HepG2 (cell line): ENCODE measurements around the gene ETV5. TPM values are rescaled to one million over a fixed set of nuclear protein-coding genes. Genes with fewer than 3 reads are reported as not detected.

Experiments
- CEBPG ChIP-seq: IDR thresholded peaks from 2 replicates; pipeline ENCODE4 v1.6.1; 2016
- CHD4 ChIP-seq: fragments of 200-600 bp; sonication (generic); IDR thresholded peaks from 2 replicates; pipeline ENCODE4 v1.7.0; 2017; ENCODE audit warnings: mild to moderate bottlenecking, low read length, borderline replicate concordance
- MYC ChIP-seq: sonication (generic); formaldehyde crosslinking; IDR thresholded peaks from 2 replicates; pipeline ENCODE4 v1.9.0; 2021; ENCODE audit warnings: missing genetic modification reagents, borderline replicate concordance
- NAIF1 ChIP-seq: sonication (generic); formaldehyde crosslinking; IDR thresholded peaks from 2 replicates; pipeline ENCODE4 v1.5.0; 2020; ENCODE audit warnings: mild to moderate bottlenecking, missing genetic modification reagents, borderline replicate concordance
- ZBTB21 ChIP-seq: sonication (generic); formaldehyde crosslinking; IDR thresholded peaks from 2 replicates; pipeline ENCODE4 v1.4.0; 2020; ENCODE audit warnings: missing genetic modification reagents
- ZFP36L1 ChIP-seq: sonication (generic); formaldehyde crosslinking; IDR thresholded peaks from 2 replicates; pipeline ENCODE4 v1.8.0; 2022; ENCODE audit warnings: mild to moderate bottlenecking, missing genetic modification reagents, moderate library complexity
- ZFY ChIP-seq: sonication (generic); formaldehyde crosslinking; IDR thresholded peaks from 2 replicates; pipeline ENCODE4 v1.4.0; 2020; ENCODE audit warnings: missing genetic modification reagents
- ZKSCAN5 ChIP-seq: sonication (generic); formaldehyde crosslinking; IDR thresholded peaks from 2 replicates; pipeline ENCODE4 v1.5.1; 2020; ENCODE audit warnings: mild to moderate bottlenecking, missing genetic modification reagents
- ZNF367 ChIP-seq: sonication (generic); formaldehyde crosslinking; IDR thresholded peaks from 2 replicates; pipeline ENCODE4 v1.4.0; 2020; ENCODE audit warnings: missing genetic modification reagents, borderline replicate concordance
- ZNF556 ChIP-seq: sonication (generic); formaldehyde crosslinking; IDR thresholded peaks from 2 replicates; pipeline ENCODE4 v1.4.0; 2020; ENCODE audit warnings: mild to moderate bottlenecking, missing genetic modification reagents, borderline replicate concordance
- ZNF567 ChIP-seq: sonication (generic); formaldehyde crosslinking; IDR thresholded peaks from 2 replicates; pipeline ENCODE4 v1.8.1; 2023; ENCODE audit warnings: mild to moderate bottlenecking, missing genetic modification reagents, borderline replicate concordance
- ZNF713 ChIP-seq: sonication (generic); formaldehyde crosslinking; IDR thresholded peaks from 2 replicates; pipeline ENCODE4 v1.4.0; 2020; ENCODE audit warnings: mild to moderate bottlenecking, missing genetic modification reagents
- ZNF891 ChIP-seq: sonication (generic); formaldehyde crosslinking; IDR thresholded peaks from 2 replicates; pipeline ENCODE4 v1.5.0; 2020; ENCODE audit warnings: mild to moderate bottlenecking, missing genetic modification reagents
- polyA plus RNA-seq, 8 experiments: library from polyadenylated mRNA; depleted of rRNA in 3 of 8; stranded (reverse) in 7 of 8; unstranded in 1 of 8; fragments of >200 nt; fragmentation: Illumina TruSeq in 4 of 8; extraction: Trizol in 4 of 8; gene quantifications; 2 replicates each; pipeline versions ENCODE4 v1.2.1 to v1.2.3, GENCODE V29; 2011 to 2016; ENCODE audit warnings: low read depth in 4 of 8, missing spikeins in 1 of 8, mixed read lengths in 1 of 8; ENCODE audit not compliant: insufficient read depth in 1 of 8
- total RNA-seq, 5 experiments: library from RNA; depleted of rRNA; stranded (reverse); fragments of >200 nt; fragmentation: Illumina TruSeq; extraction: Trizol; gene quantifications; 2 replicates each; pipeline ENCODE4 v1.2.3, GENCODE V29; 2016; ENCODE audit warnings: low read depth in 1 of 5
- TF ChIP-seq, protein P1 (sequence below): sonication (generic); formaldehyde crosslinking; conservative IDR thresholded peaks from 2 replicates; pipeline ENCODE4 v1.4.0; 2020; ENCODE audit warnings: missing genetic modification reagents
- TF ChIP-seq, protein P2 (sequence below), 2 experiments: fragments of 450-650 bp in 1 of 2; sonication (generic) in 1 of 2; formaldehyde crosslinking in 1 of 2; IDR thresholded peaks; 2 replicates each; pipeline versions ENCODE4 v1.6.1 to v1.8.0; 2016 to 2022; ENCODE audit warnings: antibody characterized with exemption in 1 of 2, mild to moderate bottlenecking in 1 of 2, missing genetic modification reagents in 1 of 2
- TF ChIP-seq, protein P3 (sequence below): sonication (generic); formaldehyde crosslinking; IDR thresholded peaks from 2 replicates; pipeline ENCODE4 v1.5.0; 2020; ENCODE audit warnings: missing genetic modification reagents

The ETV5 gene
- total and polyA plus RNA-seq, 2 of the 13 experiments (the other 11 are each of a cell fraction or from before 2014, with no cell fraction given) = 52.9 to 57.2 TPM

DNA sequence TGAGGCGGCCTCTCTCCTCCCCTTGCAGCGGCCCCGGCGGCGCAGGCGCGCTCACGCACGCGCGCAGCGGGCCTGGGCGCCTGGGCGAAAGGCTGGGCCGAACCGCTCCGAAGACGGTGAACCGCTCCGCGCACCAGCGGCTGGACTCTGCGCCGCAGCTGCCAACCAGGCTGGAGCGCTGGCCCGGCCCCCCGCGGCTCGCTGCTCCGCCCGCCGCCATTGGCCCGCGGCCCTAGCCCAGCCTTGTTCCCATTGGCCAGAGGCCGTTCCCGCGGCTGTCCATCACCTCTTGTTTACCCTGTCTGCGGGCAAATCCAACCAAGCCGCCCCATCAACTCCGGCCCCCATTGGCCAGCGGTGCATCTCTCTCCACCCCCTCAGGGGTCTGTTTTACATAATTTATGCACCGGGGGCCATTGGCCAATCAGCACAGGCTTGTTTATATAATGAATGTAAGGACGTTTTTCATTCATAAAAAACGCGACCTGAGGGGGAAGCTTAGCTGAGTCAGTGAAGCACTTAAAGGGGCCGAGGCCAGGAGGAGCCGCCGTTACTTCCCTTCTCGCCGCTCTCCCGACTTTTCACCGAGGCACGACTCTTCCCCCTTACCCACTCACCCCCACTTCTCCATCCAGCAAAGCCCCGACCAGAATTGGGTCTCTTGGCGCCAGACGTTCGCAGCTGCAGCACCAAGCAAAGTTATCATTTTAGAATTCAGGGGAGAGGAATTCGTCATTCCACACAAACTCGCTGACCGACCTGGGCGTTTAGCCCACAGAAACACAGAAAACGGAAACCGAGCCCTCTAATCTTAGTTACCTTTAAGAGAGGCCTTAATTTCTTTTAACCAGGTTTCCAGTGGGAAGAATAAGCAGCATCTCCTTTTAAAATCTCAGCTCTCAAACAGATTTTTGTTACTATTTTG lies at the start of gene ETV5 (continued):
- TF ChIP-seq, protein P1, sequence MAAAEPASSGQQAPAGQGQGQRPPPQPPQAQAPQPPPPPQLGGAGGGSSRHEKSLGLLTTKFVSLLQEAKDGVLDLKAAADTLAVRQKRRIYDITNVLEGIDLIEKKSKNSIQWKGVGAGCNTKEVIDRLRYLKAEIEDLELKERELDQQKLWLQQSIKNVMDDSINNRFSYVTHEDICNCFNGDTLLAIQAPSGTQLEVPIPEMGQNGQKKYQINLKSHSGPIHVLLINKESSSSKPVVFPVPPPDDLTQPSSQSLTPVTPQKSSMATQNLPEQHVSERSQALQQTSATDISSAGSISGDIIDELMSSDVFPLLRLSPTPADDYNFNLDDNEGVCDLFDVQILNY (CRISPR knock-in tag) = no peak
- peak; percentile 91 for TF ChIP-seq ZFY
- TF ChIP-seq NAIF1 = no peak
- no peak for TF ChIP-seq ZNF567 (CRISPR knock-in tag)
- 0 out of 2 replicates have a peak, but pooled peaks have one; percentile 30 for TF ChIP-seq ZNF556 (CRISPR knock-in tag)
- TF ChIP-seq CEBPG (CRISPR knock-in tag) = peak; percentile 47; the same call in 1 of the 2 replicates
- TF ChIP-seq, protein P2, sequence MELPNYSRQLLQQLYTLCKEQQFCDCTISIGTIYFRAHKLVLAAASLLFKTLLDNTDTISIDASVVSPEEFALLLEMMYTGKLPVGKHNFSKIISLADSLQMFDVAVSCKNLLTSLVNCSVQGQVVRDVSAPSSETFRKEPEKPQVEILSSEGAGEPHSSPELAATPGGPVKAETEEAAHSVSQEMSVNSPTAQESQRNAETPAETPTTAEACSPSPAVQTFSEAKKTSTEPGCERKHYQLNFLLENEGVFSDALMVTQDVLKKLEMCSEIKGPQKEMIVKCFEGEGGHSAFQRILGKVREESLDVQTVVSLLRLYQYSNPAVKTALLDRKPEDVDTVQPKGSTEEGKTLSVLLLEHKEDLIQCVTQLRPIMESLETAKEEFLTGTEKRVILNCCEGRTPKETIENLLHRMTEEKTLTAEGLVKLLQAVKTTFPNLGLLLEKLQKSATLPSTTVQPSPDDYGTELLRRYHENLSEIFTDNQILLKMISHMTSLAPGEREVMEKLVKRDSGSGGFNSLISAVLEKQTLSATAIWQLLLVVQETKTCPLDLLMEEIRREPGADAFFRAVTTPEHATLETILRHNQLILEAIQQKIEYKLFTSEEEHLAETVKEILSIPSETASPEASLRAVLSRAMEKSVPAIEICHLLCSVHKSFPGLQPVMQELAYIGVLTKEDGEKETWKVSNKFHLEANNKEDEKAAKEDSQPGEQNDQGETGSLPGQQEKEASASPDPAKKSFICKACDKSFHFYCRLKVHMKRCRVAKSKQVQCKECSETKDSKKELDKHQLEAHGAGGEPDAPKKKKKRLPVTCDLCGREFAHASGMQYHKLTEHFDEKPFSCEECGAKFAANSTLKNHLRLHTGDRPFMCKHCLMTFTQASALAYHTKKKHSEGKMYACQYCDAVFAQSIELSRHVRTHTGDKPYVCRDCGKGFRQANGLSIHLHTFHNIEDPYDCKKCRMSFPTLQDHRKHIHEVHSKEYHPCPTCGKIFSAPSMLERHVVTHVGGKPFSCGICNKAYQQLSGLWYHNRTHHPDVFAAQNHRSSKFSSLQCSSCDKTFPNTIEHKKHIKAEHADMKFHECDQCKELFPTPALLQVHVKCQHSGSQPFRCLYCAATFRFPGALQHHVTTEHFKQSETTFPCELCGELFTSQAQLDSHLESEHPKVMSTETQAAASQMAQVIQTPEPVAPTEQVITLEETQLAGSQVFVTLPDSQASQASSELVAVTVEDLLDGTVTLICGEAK (IDR thresholded peaks at IDR 0.05) = no peak
- TF ChIP-seq, protein P2 (CRISPR knock-in tag; IDR thresholded peaks at IDR 0.05) = no peak; the same call in 1 of the 2 replicates
- no peak for TF ChIP-seq ZBTB21 (CRISPR knock-in tag)
- TF ChIP-seq ZNF367 (CRISPR knock-in tag) = no peak; the same call in 1 of the 2 replicates
- TF ChIP-seq CHD4 = no peak
- TF ChIP-seq MYC (CRISPR knock-in tag) = peak; percentile 69; the same call in 1 of the 2 replicates
- TF ChIP-seq, protein P3, sequence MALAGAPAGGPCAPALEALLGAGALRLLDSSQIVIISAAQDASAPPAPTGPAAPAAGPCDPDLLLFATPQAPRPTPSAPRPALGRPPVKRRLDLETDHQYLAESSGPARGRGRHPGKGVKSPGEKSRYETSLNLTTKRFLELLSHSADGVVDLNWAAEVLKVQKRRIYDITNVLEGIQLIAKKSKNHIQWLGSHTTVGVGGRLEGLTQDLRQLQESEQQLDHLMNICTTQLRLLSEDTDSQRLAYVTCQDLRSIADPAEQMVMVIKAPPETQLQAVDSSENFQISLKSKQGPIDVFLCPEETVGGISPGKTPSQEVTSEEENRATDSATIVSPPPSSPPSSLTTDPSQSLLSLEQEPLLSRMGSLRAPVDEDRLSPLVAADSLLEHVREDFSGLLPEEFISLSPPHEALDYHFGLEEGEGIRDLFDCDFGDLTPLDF (CRISPR knock-in tag) = peak; percentile 43; the same call in 1 of the 2 replicates
- no peak for TF ChIP-seq ZNF713 (CRISPR knock-in tag)
- no peak for TF ChIP-seq ZNF891 (CRISPR knock-in tag)
- TF ChIP-seq ZKSCAN5 = no peak
- peak; percentile 12; the same call in 1 of the 2 replicates for TF ChIP-seq ZFP36L1 (CRISPR knock-in tag)
